EL (cell line): ENCODE data around the gene ZNF584.
"Not testable (repeated sequence)": the region's sequence is repeated elsewhere in the genome, so short reads cannot be mapped to it uniquely, and the experiment has no call there.

Source experiments
- DNase-seq: peaks from one replicate; pipeline ENCODE4 v3.0.0-alpha.2; 2016

Gene ZNF584

GRCh38 chr19:58408152-58409009, at the start of gene ZNF584:
TSS of gene ZNF584 (plus strand) at chr19:58408649. CDS start at chr19:58409148, 499 bp downstream.
- DNase-seq, result peak; percentile 93

GRCh38 chr19:58361900-58362271, 46.6 kb upstream of the ZNF584 start:
- DNase-seq, result no peak

GRCh38 chr19:58362272-58362994, 46.0 kb upstream of the ZNF584 start, which contains the start of gene ZNF497:
TSS of gene ZNF497 (minus strand) at chr19:58362751. CDS start at chr19:58357635, 5,116 bp downstream.
- DNase-seq, result peak; percentile 96

- no peak for DNase-seq
Observed at GRCh38 chr19:58364146-58364545, 44.3 kb upstream of the ZNF584 start.

- no peak for DNase-seq
Observed at GRCh38 chr19:58366585-58367430, 41.6 kb upstream of the ZNF584 start.

- DNase-seq, result no peak
Observed at GRCh38 chr19:58367698-58368454, 40.6 kb upstream of the ZNF584 start.

- DNase-seq, result no peak
Observed at GRCh38 chr19:58368561-58369360, 39.7 kb upstream of the ZNF584 start.

GRCh38 chr19:58372311-58373133, 35.9 kb upstream of the ZNF584 start:
- DNase-seq, result no peak

- DNase-seq, result no peak
Observed at GRCh38 chr19:58374200-58374599, 34.2 kb upstream of the ZNF584 start.

- DNase-seq, result not testable (repeated sequence)
Observed at GRCh38 chr19:58376724-58377123, 31.7 kb upstream of the ZNF584 start.

- no peak for DNase-seq
Observed at GRCh38 chr19:58379246-58379645, 29.2 kb upstream of the ZNF584 start.

- no peak for DNase-seq
Observed at GRCh38 chr19:58380037-58380661, 28.3 kb upstream of the ZNF584 start.

GRCh38 chr19:58380662-58381459, 27.6 kb upstream of the ZNF584 start, which contains the start of gene ZNF837:
TSS of gene ZNF837 (minus strand) at chr19:58381030. CDS start at chr19:58369332, 11,698 bp downstream.
- peak; percentile 100 for DNase-seq

- DNase-seq, result no peak
Observed at GRCh38 chr19:58381460-58382212, 26.8 kb upstream of the ZNF584 start.

GRCh38 chr19:58382997-58383603, 25.3 kb upstream of the ZNF584 start:
- no peak for DNase-seq

GRCh38 chr19:58385313-58385890, 23.0 kb upstream of the ZNF584 start:
- no peak for DNase-seq

- no peak for DNase-seq
Observed at GRCh38 chr19:58385891-58386575, 22.4 kb upstream of the ZNF584 start.
